IPS-15b (cell line): Measurements from ENCODE around the gene KCNQ1.

Experiments used
- H3K27me3 ChIP-seq: one replicate; pipeline ENCODE4 v1.6.1; 2013; ENCODE audit warnings: low read length; ENCODE audit not compliant: control insufficient read depth, insufficient read depth
- H3K36me3 ChIP-seq: one replicate; pipeline ENCODE4 v1.6.1; 2013; ENCODE audit warnings: low read length; ENCODE audit not compliant: control insufficient read depth, insufficient read depth
- H3K4me1 ChIP-seq: one replicate; pipeline ENCODE4 v1.6.1; 2013; ENCODE audit warnings: mild to moderate bottlenecking, low read length; ENCODE audit not compliant: control insufficient read depth, insufficient read depth
- H3K4me3 ChIP-seq: one replicate; pipeline ENCODE4 v1.5.1; 2013; ENCODE audit warnings: low read depth, low read length
- H3K9ac ChIP-seq: one replicate; pipeline ENCODE4 v1.6.1; 2013; ENCODE audit warnings: low read depth, mild to moderate bottlenecking, low read length
- H3K9me3 ChIP-seq: one replicate; pipeline ENCODE4 v1.6.1; 2013; ENCODE audit warnings: mild to moderate bottlenecking, low read length; ENCODE audit not compliant: control insufficient read depth, insufficient read depth

KCNQ1 gene

DNA sequence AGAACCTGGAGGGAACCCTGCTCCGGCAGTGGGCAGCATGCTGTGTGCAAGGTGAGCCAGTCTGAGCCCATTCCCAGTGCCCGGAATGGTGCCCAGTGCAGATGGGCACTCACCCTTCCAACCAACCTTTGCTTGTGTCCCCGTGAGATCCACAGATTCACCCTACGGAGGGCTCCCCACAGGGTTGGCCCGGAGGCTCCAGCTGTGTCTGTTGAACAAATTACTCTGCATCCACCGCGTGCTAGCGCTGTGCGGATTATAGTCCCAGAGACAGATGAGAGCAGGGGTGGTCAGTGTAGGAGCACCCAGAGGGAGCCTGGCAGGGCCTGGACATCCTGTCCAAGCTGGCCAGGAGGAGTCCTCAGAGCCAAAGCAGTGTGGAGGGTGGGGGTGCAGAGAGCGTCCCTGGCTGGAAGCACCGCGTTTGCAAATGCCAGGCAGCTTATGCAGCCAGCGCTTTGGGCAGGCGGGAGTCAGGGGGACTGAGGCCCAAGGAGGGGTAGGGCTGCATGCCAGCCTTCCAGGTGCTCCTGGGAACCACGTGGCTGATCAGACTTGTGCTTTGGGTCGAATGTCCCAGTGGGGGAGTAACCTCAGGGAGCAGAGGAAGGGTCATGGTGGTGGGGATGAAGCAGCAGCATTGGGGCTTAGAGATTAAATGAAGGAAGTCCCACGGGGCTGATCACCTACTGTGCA is 80.5 kb downstream of the KCNQ1 start:
- H3K4me3 ChIP-seq: no peak overlapping the region
- no peaks in the 10 kb centered on the region for H3K4me1 ChIP-seq
- no peak overlapping the region for H3K9ac ChIP-seq
- H3K36me3 ChIP-seq: no peaks in the 10 kb centered on the region
- no peaks in the 10 kb centered on the region for H3K9me3 ChIP-seq
- no peaks in the 10 kb centered on the region for H3K27me3 ChIP-seq

DNA sequence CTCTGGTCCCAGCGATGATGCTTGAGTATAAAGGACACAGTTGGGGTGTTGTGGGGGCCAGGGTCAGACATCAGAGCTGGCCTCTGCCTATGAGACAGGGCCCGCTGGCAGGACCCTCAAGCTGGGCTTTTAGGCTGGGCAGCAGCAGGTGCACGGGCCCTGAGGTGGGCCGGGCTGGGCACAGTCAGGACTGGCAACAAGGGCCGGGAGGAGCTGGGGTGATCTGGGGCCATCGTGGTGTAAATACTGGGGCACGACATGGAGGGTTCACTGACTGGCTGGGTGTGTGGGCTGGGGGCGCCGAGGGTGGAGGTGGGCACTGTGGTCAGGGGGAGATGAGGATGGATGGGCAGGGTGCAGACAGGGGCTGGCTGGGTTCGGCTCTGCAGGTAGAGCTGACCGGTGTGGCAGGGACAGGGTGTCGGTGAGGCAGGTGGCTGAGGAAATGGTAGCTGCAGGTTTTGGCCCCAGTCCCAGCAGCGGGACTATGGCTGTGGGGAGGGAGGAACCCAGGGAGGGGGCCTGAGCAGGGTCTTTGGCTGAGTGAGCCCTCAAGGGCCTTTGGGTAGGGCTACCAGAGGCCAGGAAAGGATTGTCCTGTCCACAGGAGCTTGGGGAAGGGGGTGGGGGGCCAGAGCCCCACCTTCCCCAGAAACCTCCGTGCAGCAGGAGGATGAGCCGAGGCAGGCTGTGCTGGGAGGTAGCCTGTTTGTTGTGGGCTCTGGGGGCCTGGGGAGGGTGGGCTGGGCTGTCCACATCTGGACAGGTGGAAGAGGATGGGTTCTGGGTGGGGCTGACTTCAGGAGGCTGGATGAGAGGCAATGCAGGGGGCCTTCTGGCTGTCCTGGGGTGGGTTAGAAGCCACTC is 81.4 kb downstream of the KCNQ1 start:
- H3K27me3 ChIP-seq: no peaks in the 10 kb centered on the region
- H3K4me1 ChIP-seq: no peaks in the 10 kb centered on the region
- H3K4me3 ChIP-seq: no peak overlapping the region
- H3K9ac ChIP-seq: no peak overlapping the region
- no peaks in the 10 kb centered on the region for H3K9me3 ChIP-seq
- H3K36me3 ChIP-seq: no peaks in the 10 kb centered on the region

DNA sequence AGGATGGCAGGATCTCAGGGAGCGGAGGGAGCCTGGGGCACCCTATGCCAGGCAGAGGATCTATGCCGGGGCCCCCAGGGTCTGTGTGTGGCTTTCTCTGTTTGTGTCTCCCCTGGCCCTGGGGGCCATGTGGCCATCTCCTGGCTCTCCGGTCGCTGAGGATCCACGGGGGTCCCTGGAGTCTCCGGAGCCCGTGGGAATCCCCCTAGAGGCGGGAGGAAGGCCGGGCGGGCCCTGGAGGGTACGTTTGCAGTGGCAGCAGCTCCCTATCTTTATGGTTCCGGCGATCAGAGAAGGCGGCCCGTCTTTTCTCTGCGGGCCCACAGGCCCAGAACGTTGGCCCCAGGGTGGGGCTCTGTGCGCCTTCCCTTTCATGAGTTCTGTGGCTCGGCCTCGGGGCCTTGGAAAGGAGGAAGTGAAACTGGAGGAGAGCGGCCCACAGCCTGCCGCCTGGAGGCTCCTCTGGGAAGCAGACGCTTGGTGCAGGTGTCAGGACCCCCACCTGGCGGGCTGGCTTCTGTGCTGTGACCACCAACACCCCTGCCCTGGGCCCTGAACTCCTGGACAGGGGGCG is 82.1 kb downstream of the KCNQ1 start:
- H3K4me3 ChIP-seq: no peak overlapping the region
- no peaks in the 10 kb centered on the region for H3K36me3 ChIP-seq
- no peaks in the 10 kb centered on the region for H3K9me3 ChIP-seq
- no peaks in the 10 kb centered on the region for H3K4me1 ChIP-seq
- no peak overlapping the region for H3K9ac ChIP-seq
- no peaks in the 10 kb centered on the region for H3K27me3 ChIP-seq

DNA sequence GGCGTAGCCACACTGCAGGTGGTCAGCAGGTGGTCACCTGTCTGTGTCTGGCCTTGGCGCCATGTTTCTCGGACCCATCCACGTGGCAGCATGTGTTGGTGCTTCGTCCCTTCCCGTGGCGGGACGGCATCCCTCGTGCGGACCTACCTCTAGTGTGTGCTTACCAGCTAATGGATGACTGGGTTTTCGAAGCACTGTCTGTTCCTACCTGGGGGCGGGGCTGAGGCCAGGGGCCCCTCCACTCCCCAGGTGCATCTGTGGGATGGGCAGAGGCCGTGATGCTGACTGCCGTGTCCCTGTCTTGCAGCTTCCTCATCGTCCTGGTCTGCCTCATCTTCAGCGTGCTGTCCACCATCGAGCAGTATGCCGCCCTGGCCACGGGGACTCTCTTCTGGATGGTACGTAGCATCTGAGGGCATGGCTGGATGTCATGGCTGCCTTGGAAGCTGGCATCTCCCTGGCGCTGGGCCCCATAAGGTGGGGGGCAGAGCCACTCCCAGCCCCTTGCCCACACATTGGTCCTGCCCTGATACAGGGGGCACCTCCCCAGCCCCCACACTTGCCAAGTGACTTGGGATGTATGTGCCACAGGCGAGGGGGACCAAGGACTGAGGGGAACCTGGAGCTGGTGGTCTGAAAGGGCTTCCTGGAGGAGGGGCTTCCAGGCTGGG is 82.9 kb downstream of the KCNQ1 start:
- H3K9me3 ChIP-seq: no peaks in the 10 kb centered on the region
- H3K9ac ChIP-seq: no peak overlapping the region
- H3K4me3 ChIP-seq: no peak overlapping the region
- H3K36me3 ChIP-seq: no peaks in the 10 kb centered on the region
- no peaks in the 10 kb centered on the region for H3K4me1 ChIP-seq
- H3K27me3 ChIP-seq: no peaks in the 10 kb centered on the region

DNA sequence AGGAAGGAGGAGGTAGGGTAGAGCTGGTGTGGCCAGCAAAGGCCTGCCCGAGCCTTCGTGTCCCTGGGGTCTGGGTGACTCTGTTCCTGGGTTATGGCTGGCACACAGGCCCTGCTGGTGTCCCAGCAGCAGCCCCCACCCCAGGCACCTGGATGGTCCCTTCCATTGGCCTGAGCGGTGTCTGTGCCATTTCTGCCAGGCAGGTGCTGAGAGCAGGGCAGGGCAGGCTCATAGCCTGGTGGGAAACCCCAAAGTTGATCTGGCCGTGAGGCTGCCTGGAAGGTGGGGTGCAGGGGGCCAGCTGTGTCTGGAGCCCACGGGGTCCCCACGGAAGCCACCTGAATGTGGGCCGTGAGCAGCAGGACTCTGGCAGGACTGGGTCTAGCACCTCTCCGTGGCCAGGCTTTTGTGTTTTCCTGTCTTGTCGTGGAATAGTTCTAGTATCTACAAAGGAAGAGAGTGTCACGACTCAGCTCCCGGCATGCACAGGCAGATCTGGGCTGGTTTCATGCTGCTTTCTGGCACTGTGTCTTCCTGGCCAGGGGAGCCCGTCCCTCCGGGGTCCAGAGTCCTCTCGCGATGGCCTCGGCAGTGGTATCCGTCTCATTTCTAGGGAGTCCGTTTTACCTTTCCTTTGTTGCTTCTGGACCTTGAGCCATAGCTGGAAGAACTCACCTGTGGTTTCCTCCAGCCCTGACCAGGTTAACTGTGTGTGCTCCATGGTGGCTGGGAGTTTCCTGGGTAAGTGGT is 83.7 kb downstream of the KCNQ1 start:
- H3K36me3 ChIP-seq: no peaks in the 10 kb centered on the region
- H3K4me1 ChIP-seq: no peaks in the 10 kb centered on the region
- H3K9me3 ChIP-seq: no peaks in the 10 kb centered on the region
- H3K27me3 ChIP-seq: no peaks in the 10 kb centered on the region
- H3K4me3 ChIP-seq: no peak overlapping the region
- H3K9ac ChIP-seq: no peak overlapping the region

DNA sequence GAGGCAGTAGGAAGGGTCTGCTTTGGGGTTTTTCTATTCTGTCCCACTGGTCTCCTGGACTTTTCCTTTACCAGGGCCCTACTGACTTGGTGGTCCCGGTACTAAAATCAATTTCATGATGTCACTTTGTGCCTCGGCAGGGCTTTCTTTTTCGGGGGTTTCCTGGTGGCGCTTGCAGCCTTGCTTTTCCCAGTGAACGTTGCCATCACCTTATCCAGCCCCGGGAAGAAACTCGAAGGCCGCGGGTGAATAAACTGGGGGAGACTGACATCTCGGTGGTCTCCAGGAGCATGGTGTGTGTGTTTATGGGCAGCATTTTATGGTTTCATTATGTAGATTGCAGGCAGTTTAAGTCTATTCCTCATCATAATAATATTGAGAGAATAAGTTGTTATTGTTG is 84.4 kb downstream of the KCNQ1 start:
- no peak overlapping the region for H3K9ac ChIP-seq
- H3K9me3 ChIP-seq: no peaks in the 10 kb centered on the region
- H3K4me3 ChIP-seq: no peak overlapping the region
- no peaks in the 10 kb centered on the region for H3K36me3 ChIP-seq
- no peaks in the 10 kb centered on the region for H3K27me3 ChIP-seq
- no peaks in the 10 kb centered on the region for H3K4me1 ChIP-seq

DNA sequence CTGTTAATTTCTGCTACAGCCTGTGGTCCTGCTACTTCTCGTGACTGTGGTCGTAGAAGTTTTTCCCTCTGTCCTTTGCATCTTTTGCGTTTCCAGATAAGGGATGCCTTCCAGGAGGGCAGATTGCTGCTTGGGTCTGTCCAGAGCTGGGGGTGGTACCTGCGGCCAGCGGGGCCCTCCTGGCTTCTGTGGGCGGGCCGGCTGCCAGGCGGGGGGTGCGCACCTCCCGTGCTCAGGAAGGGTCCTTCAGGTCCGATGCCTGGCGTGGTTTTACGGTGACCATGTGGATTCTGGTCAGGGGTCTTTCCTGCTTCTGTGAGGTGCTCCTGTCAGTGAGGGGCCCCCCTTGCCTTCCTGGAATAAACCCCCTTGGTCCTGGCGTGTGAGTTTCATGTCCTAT is 84.8 kb downstream of the KCNQ1 start:
- no peaks in the 10 kb centered on the region for H3K4me1 ChIP-seq
- H3K4me3 ChIP-seq: no peak overlapping the region
- H3K9ac ChIP-seq: no peak overlapping the region
- no peaks in the 10 kb centered on the region for H3K36me3 ChIP-seq
- no peaks in the 10 kb centered on the region for H3K27me3 ChIP-seq
- no peaks in the 10 kb centered on the region for H3K9me3 ChIP-seq

DNA sequence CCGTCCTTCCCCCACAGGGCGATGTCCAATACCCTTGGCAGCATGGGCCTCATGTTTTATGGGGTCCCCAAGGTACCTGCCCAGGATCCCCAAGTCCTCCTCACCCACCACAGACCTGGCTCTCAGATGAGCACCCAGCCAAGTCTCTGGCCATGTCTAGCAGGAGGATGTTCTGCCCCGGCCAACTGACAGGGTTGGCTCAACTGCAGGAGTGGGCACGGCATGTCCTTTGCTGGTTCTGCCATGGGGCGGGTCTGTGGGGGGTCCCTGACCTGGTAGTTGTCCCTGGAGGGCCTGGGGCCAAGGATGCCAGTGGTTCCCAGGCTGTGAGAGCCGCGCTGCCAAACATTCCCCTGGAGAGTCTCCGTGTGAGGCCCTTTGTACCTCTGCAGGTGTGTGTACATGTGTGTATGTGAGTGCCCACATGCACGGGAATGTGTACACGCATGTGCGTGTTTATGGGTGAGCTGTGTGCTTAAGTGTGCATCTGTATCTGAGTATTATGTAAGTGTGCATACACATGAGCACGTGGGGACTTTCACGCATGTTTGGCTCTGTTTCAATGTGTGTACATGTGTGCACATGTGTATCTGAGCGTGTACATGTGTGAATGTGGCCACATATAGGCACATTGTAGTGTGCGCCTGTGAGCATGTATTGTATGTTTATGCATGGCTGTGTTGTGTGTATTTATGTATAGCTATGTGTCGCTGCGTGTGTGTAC is 85.5 kb downstream of the KCNQ1 start:
- H3K27me3 ChIP-seq: no peaks in the 10 kb centered on the region
- H3K36me3 ChIP-seq: no peaks in the 10 kb centered on the region
- H3K9ac ChIP-seq: no peak overlapping the region
- H3K4me1 ChIP-seq: no peaks in the 10 kb centered on the region
- H3K4me3 ChIP-seq: no peak overlapping the region
- no peaks in the 10 kb centered on the region for H3K9me3 ChIP-seq

DNA sequence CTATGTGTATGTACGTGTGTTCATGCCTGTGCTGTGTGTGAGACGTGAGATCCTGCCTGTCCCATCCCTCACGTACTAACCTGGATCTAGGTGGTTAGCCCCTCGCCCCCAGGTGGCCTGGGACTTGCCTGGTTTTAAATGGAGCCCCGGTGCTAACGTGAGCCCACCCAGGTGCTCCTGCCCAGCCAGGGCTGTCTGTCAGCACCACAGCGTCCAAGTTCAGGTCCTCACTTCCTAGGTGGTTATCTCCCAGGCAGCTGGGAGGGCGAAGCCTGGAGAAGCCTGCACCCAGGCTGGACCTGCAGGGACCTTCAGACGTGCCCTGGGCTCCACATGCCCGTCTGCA is 86.0 kb downstream of the KCNQ1 start:
- no peaks in the 10 kb centered on the region for H3K4me1 ChIP-seq
- H3K36me3 ChIP-seq: no peaks in the 10 kb centered on the region
- no peaks in the 10 kb centered on the region for H3K27me3 ChIP-seq
- no peaks in the 10 kb centered on the region for H3K9me3 ChIP-seq
- H3K4me3 ChIP-seq: no peak overlapping the region
- no peak overlapping the region for H3K9ac ChIP-seq

DNA sequence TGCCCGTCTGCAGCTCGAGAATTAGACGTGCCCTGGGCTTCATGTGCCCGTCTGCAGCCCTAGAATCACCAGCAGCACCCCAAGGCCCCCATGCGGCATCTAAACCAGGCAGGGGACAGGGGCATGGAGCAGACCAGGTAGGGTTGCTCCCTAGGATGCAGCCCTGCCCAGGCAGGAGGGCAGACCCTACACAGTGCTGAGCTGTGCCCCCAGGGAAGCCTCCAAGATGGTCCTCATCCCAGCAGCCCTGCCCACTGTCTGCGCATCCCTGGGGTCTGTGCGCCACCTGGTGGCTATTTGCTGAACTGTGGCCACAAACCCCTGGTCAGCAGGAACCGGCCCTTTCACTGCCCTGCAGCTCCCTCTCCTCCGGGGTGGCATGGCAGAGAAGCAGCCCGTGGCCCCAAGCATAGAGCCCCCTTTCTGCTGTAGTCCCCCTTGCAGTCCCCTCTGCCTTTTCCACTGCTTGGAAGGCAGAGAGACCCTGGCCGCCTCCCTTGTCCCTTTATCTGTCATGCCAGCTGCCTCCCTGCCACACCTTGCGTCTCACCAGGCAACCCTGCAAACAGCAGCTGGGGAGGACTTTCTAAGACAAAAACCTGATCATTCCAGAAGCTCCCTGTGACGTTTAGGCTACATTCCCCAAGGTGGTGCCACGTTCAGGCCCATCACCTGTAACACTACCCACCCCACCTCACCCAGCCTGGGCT is 86.6 kb downstream of the KCNQ1 start:
- Histone ChIP-seq H3K27me3 (no peaks in the 10 kb centered on the region), H3K36me3 (no peaks in the 10 kb centered on the region), H3K4me3 (no peak overlapping the region), H3K9ac (no peak overlapping the region), H3K9me3 (no peaks in the 10 kb centered on the region), H3K4me1 (no peaks in the 10 kb centered on the region)
